OCI-LY7 (cell line): ENCODE results near the gene IRAK3.
"Not testable (repeated sequence)": the region's sequence is repeated elsewhere in the genome, so short reads cannot be mapped to it uniquely, and the experiment has no call there.

Experiments used
- CTCF ChIP-seq: fragments of 200-600 bp; sonication (generic); conservative IDR thresholded peaks from 2 replicates; pipeline ENCODE4 v1.5.1; 2014; ENCODE audit warnings: mild to moderate bottlenecking, antibody characterized with exemption, low read length, moderate library complexity, mixed read lengths
- EZH2phosphoT487 ChIP-seq: fragments of 200-600 bp; sonication (generic); IDR thresholded peaks from 2 replicates; pipeline ENCODE4 v1.6.1; 2018; ENCODE audit warnings: low read depth, borderline replicate concordance, mild to moderate bottlenecking, mixed run types, antibody characterized with exemption, low read length, moderate library complexity, mixed read lengths

- TF ChIP-seq CTCF, EZH2phosphoT487: not testable (repeated sequence)
Observed at GRCh38 chr12:66211573-66211972, 22.6 kb downstream of the IRAK3 start.
